Panc1 (cell line): ENCODE data around the gene CALCB. TPM values are rescaled to one million over a fixed set of nuclear protein-coding genes. Genes with fewer than 3 reads are reported as not detected.

Experiments
- ATAC-seq: fragments of 200-7000 bp; cut with Tn5 transposase; 2 replicates; pipeline ENCODE4 v1.9.1; 2020; ENCODE audit warnings: mild to moderate bottlenecking, moderate library complexity
- BruUV-seq: library from RNA; stranded (reverse); fragments of 400-500 nt; replicated peaks from 2 replicates; lab custom pipeline; 2021; lab: Mats Ljungman, UMichigan
- CTCF ChIA-PET: fragments of 300-600 bp; sonication (Branson Sonifier 250); formaldehyde crosslinking; loops from one replicate; lab custom pipeline; 2022; ENCODE audit warnings: antibody characterized with exemption; lab: Charles Lee
- POLR2A ChIA-PET: fragments of 300-600 bp; sonication (Branson Sonifier 250); formaldehyde crosslinking; loops from one replicate; lab custom pipeline; 2022; ENCODE audit warnings: antibody characterized with exemption; lab: Charles Lee
- DNase-seq: peaks from one replicate; pipeline ENCODE4 v3.0.0-alpha.2; 2010; ENCODE audit warnings: low read depth, low spot score
- H3K27ac ChIP-seq: 2 replicates; pipeline ENCODE4 v1.5.1; 2011; ENCODE audit warnings: mild to moderate bottlenecking, low read length, inconsistent platforms
- H3K27me3 ChIP-seq: fragments of 200-500 bp; sonication (Bioruptor generic); 2 replicates; pipeline ENCODE4 v1.6.0; 2014; ENCODE audit warnings: low read length, inconsistent platforms; ENCODE audit not compliant: control insufficient read depth, insufficient read depth
- H3K36me3 ChIP-seq: fragments of 200-500 bp; sonication (Bioruptor generic); 2 replicates; pipeline ENCODE4 v1.5.1; 2014; ENCODE audit warnings: inconsistent platforms, mild to moderate bottlenecking, low read length, moderate library complexity; ENCODE audit not compliant: control insufficient read depth, insufficient read depth
- H3K4me1 ChIP-seq: 2 replicates; pipeline ENCODE4 v1.5.1; 2011; ENCODE audit warnings: inconsistent platforms, mild to moderate bottlenecking, low read length, moderate library complexity; ENCODE audit not compliant: control insufficient read depth, insufficient read depth
- H3K4me3 ChIP-seq, 2 experiments: 2 replicates each; pipeline ENCODE4 v1.5.1; 2011 to 2012; ENCODE audit warnings: low read depth in 2 of 2, low read length in 2 of 2, mild to moderate bottlenecking in 2 of 2, inconsistent platforms in 1 of 2, moderate library complexity in 1 of 2
- H3K9me3 ChIP-seq: fragments of 200-500 bp; sonication (Bioruptor generic); 2 replicates; pipeline ENCODE4 v1.5.1; 2014; ENCODE audit warnings: low read depth, mild to moderate bottlenecking, inconsistent platforms, low read length, moderate library complexity; ENCODE audit not compliant: control insufficient read depth, insufficient read depth
- POLR2AphosphoS5 ChIP-seq: IDR thresholded peaks from 2 replicates; pipeline ENCODE4 v1.6.1; 2012; ENCODE audit warnings: mild to moderate bottlenecking, low read depth, low read length, moderate library complexity
- REST ChIP-seq, 2 experiments: IDR thresholded peaks; 2 replicates each; pipeline ENCODE4 v1.6.1; 2011 to 2012; ENCODE audit warnings: low read depth in 2 of 2, control low read depth in 1 of 2, low read length in 1 of 2, mild to moderate bottlenecking in 1 of 2, moderate library complexity in 1 of 2; ENCODE audit not compliant: insufficient read depth in 1 of 2
- SIN3A ChIP-seq: IDR thresholded peaks from 2 replicates; pipeline ENCODE4 v1.6.1; 2012; ENCODE audit warnings: low read depth, mild to moderate bottlenecking, low read length, moderate library complexity, borderline replicate concordance; ENCODE audit not compliant: insufficient read depth
- TCF7L2 ChIP-seq: IDR thresholded peaks from 2 replicates; pipeline ENCODE4 v1.6.1; 2011; ENCODE audit warnings: mild to moderate bottlenecking, low read depth, low read length, inconsistent platforms
- in situ Hi-C: cut with HindIII; loops from 2 replicates; pipeline ENCODE4 v1.10.0; 2016; ENCODE audit warnings: low sequenced_read_pairs, low pct_unique_long_range_greater_than_20kb
- intact Hi-C: fragments of 100-400 bp; cut with micrococcal nuclease; formaldehyde crosslinking; loops from one replicate; pipeline ENCODE4 v1.10.0; 2022; ENCODE audit not compliant: unreplicated experiment
- total RNA-seq: library from RNA; stranded (reverse); gene quantifications from one replicate; pipeline ENCODE4 v1.2.1, GENCODE V29; 2021; ENCODE audit not compliant: unreplicated experiment
- TF ChIP-seq, protein P1 (sequence below): fragments of 450-650 bp; IDR thresholded peaks from 2 replicates; pipeline ENCODE4 v1.5.1; 2017; ENCODE audit warnings: mild to moderate bottlenecking

CALCB gene
- total RNA-seq, 1 experiment from 2014 or later: not detected

DNA sequence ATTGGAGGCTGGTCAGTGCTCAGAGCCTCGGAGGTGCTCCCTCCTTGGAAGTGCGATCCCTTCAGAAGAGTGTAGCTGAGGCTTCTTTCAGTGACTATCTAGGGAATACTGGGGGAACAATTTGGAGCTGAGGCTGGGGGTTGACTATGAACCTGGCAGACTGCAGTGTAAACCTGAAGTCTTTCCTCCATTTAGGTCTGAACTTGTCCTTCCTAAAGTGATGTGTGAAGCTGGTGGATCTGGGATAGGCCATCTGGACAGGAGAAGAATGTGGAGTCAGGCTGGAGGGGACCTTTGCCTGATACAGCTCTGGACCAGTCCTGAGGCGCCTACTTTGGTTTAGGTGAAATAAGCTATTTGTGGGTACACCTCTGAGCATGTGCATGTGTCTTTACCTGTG, 37.8 kb downstream of the CALCB start:
- H3K4me1 ChIP-seq: no peaks in the 10 kb centered on the region
- ChIA-PET CTCF (no interaction called here), POLR2A (no interaction called here)
- in situ Hi-C loops (no loop called here), intact Hi-C loops (no loop called here)
- H3K27ac ChIP-seq: no peak overlapping the region
- DNase-seq (no peak), ATAC-seq (no peak)
- no peak for TF ChIP-seq REST (IDR thresholded peaks at IDR 0.05; ENCODE audit: insufficient read depth in 1 of 2, low read depth in 2 of 2, low read length in 1 of 2)
- no peak for TF ChIP-seq SIN3A
- TF ChIP-seq, protein P1, sequence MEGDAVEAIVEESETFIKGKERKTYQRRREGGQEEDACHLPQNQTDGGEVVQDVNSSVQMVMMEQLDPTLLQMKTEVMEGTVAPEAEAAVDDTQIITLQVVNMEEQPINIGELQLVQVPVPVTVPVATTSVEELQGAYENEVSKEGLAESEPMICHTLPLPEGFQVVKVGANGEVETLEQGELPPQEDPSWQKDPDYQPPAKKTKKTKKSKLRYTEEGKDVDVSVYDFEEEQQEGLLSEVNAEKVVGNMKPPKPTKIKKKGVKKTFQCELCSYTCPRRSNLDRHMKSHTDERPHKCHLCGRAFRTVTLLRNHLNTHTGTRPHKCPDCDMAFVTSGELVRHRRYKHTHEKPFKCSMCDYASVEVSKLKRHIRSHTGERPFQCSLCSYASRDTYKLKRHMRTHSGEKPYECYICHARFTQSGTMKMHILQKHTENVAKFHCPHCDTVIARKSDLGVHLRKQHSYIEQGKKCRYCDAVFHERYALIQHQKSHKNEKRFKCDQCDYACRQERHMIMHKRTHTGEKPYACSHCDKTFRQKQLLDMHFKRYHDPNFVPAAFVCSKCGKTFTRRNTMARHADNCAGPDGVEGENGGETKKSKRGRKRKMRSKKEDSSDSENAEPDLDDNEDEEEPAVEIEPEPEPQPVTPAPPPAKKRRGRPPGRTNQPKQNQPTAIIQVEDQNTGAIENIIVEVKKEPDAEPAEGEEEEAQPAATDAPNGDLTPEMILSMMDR: no peak
- TF ChIP-seq TCF7L2: no peak
- no peak for TF ChIP-seq POLR2AphosphoS5
- peaks cover 5% of the 10 kb centered on the region; the same call in 1 of the 2 replicates for H3K27me3 ChIP-seq
- no peak overlapping the region for H3K4me3 ChIP-seq
- H3K36me3 ChIP-seq: no peaks in the 10 kb centered on the region
- BruUV-seq: no TSS peak
- H3K9me3 ChIP-seq: no peaks in the 10 kb centered on the region

GRCh38 chr11:15112131-15112541, 38.7 kb downstream of the CALCB start:
- BruUV-seq: no TSS peak
- no peaks in the 10 kb centered on the region for H3K4me1 ChIP-seq
- POLR2A ChIA-PET: no interaction called here
- in situ Hi-C loops (no loop called here), intact Hi-C loops (no loop called here)
- H3K27ac ChIP-seq: no peak overlapping the region
- ATAC-seq (no peak), DNase-seq (no peak)
- TF ChIP-seq, protein P1: no peak
- TF ChIP-seq REST (IDR thresholded peaks at IDR 0.05; ENCODE audit: insufficient read depth in 1 of 2, low read depth in 2 of 2, low read length in 1 of 2) (no peak), SIN3A (no peak), TCF7L2 (no peak), POLR2AphosphoS5 (no peak)
- no peak overlapping the region for H3K4me3 ChIP-seq
- peaks cover 5% of the 10 kb centered on the region; the same call in 1 of the 2 replicates for H3K27me3 ChIP-seq
- H3K9me3 ChIP-seq: no peaks in the 10 kb centered on the region
- CTCF ChIA-PET: no interaction called here
- no peaks in the 10 kb centered on the region for H3K36me3 ChIP-seq
